Loucy (cell line): Measurements from ENCODE around the gene CELF2.

Experiments
- EZH2phosphoT487 ChIP-seq: fragments of 200-600 bp; IDR thresholded peaks from 2 replicates; pipeline ENCODE4 v1.6.1; 2018; ENCODE audit warnings: antibody characterized with exemption, mild to moderate bottlenecking, moderate library complexity, borderline replicate concordance
- TF ChIP-seq, protein P1 (sequence below): fragments of 200-600 bp; sonication (generic); conservative IDR thresholded peaks from 2 replicates; pipeline ENCODE4 v1.5.1; 2014; ENCODE audit warnings: mild to moderate bottlenecking, antibody characterized with exemption, low read length

DNA sequence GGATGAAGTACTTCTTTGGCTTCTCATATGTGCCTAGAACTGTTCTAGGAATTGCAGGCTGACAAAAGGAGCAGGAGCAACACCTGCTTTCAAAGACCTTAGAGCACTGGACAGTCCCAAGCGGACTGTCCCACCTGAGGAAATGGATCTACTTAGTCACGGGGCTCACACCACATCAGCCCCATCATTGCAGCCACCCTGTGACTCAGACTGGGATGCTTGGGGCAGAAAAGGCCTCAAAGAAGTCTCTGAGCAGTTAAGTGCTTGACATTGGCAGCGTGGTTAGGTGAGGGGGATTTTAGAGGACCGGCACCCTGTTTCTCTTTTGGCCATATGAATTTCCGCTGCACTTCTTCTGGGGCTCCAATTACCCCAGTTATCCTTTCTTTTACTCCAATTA, 337.2 kb downstream of the CELF2 start:
- TF ChIP-seq, protein P1, sequence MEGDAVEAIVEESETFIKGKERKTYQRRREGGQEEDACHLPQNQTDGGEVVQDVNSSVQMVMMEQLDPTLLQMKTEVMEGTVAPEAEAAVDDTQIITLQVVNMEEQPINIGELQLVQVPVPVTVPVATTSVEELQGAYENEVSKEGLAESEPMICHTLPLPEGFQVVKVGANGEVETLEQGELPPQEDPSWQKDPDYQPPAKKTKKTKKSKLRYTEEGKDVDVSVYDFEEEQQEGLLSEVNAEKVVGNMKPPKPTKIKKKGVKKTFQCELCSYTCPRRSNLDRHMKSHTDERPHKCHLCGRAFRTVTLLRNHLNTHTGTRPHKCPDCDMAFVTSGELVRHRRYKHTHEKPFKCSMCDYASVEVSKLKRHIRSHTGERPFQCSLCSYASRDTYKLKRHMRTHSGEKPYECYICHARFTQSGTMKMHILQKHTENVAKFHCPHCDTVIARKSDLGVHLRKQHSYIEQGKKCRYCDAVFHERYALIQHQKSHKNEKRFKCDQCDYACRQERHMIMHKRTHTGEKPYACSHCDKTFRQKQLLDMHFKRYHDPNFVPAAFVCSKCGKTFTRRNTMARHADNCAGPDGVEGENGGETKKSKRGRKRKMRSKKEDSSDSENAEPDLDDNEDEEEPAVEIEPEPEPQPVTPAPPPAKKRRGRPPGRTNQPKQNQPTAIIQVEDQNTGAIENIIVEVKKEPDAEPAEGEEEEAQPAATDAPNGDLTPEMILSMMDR: no peak
- no peak for TF ChIP-seq EZH2phosphoT487
